ENCODE data around the gene KCNG2. TPM values are rescaled to one million over a fixed set of nuclear protein-coding genes. Genes with fewer than 3 reads are reported as not detected.

Gene KCNG2
- total and polyA plus RNA-seq, 9 of the 15 experiments (the other 6 are each of a cell fraction or from before 2014, with no cell fraction given), result not detected

DNA sequence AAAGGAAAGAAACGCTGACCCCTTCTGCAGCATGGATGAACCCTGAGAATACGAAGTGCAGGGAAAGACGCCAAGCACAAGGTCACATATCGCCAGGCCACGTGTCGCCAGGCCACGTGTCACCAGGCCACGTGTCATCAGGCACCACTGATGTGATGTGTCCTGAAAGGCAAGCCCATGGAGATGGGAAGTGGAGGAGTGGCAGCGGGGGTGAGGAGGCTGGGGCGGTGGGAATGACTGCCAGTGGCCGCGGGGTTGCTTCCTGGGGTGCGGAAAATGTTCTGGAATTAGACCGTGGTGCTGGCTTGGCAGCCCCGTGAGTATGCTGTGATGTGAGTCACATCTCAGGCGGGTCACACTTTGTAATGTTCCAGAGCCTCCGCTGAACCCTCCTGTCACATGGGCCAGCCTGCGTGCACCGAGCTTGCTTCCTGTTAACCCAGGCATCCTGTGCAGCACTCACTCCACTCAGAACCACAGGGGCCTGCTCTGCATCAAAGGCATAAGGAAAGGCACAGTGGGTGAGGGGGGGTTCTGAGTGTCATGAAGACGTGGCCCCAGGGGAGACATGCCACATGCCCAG is 114.8 kb downstream of the KCNG2 start (continued):
- TF ChIP-seq, protein P1, sequence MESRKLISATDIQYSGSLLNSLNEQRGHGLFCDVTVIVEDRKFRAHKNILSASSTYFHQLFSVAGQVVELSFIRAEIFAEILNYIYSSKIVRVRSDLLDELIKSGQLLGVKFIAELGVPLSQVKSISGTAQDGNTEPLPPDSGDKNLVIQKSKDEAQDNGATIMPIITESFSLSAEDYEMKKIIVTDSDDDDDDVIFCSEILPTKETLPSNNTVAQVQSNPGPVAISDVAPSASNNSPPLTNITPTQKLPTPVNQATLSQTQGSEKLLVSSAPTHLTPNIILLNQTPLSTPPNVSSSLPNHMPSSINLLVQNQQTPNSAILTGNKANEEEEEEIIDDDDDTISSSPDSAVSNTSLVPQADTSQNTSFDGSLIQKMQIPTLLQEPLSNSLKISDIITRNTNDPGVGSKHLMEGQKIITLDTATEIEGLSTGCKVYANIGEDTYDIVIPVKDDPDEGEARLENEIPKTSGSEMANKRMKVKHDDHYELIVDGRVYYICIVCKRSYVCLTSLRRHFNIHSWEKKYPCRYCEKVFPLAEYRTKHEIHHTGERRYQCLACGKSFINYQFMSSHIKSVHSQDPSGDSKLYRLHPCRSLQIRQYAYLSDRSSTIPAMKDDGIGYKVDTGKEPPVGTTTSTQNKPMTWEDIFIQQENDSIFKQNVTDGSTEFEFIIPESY (CRISPR knock-in tag; IDR thresholded peaks at IDR 0.05), result no peak
- TF ChIP-seq GABPA (tag; conservative IDR thresholded peaks at IDR 0.05; ENCODE audit: low read depth) (no peak), ZNF146 (CRISPR knock-in tag; IDR thresholded peaks at IDR 0.05; ENCODE audit: unreplicated experiment) (no peak), ZFP30 (CRISPR knock-in tag; IDR thresholded peaks at IDR 0.05; ENCODE audit: borderline replicate concordance) (no peak), SETDB1 (IDR thresholded peaks at IDR 0.05; ENCODE audit: low read length) (no peak)

DNA sequence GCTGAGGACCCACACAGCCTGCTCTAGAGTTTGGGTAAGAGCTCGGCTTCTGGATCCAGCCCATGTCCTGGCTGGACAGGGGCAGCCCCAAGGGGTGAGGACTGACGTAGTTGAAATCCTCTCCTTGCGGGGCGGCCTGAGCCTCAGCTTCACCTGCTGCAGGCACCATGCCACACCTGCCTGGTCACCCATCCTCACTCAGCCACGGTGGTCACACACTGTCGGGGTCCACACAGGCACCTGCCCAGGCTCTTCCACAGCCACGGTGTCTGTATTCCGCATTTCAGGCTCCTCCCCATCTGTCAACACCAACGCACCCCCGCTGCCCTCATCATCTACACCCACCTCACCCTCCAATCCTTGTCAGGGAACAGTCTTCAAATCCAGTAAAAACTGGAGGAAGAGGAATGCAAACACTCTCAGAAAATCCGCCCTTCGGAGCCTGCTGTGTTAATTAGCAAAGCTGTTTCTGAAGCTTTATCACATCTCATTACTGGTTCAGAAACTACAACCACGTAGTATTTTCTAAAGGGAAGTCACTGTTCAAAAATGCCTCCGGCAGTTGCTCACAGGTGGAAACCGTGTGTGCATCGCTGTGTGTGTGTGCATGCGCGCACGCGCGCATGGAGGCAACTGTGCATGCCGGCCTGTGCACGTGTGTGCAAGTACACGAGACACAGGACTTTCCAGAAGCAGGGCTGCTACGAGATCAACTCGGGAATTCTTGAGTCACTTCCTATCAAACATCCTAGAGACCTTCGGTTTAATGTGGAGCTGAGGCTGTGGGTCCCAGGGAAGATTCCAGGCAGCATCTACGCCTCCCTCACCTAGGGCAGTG is 115.5 kb downstream of the KCNG2 start:
- intact Hi-C loops (cut with micrococcal nuclease), result no loop called here
- Histone ChIP-seq H3K4me2 (ENCODE audit: insufficient read depth, low read length) (no peak overlapping the region), H3K79me2 (ENCODE audit: control insufficient read depth, insufficient read depth, low read length) (no peaks in the 10 kb centered on the region), H4K20me1 (replicated peaks; ENCODE audit: control insufficient read depth, insufficient read depth, low read length) (no peaks in the 10 kb centered on the region), H3K4me1 (replicated peaks in 1 of 2; ENCODE audit: control insufficient read depth in 2 of 2, insufficient read depth in 2 of 2, low read length in 2 of 2) (no peaks in the 10 kb centered on the region; a peak in 1 of 5 replicates), H3K9ac (ENCODE audit: insufficient read depth in 1 of 2, low read depth in 2 of 2, low read length in 2 of 2) (no peak overlapping the region), H3K9me3 (replicated peaks; ENCODE audit: control insufficient read depth, insufficient read depth, low read depth, low read length) (0 out of 2 replicates have a peak, but pooled peaks cover 1% of the 10 kb centered on the region), H2AFZ (ENCODE audit: low read depth, low read length) (no peak overlapping the region), H3K4me3 (no peak overlapping the region), H3K9me1 (ENCODE audit: control insufficient read depth, insufficient read depth, low read length) (no peaks in the 10 kb centered on the region), H3K36me3 (ENCODE audit: control insufficient read depth, insufficient read depth, low read length) (no peaks in the 10 kb centered on the region), H3K27ac (ENCODE audit: extremely low read depth, low read depth, low read length) (no peak overlapping the region), H3K27me3 (ENCODE audit: control insufficient read depth in 2 of 2, insufficient read depth in 2 of 2, low read length in 2 of 2) (no peaks in the 10 kb centered on the region)
- in situ Hi-C loops (cut with MboI), result no loop called here
- 82% methylated on average over 19 of the region's 28 CpGs for WGBS (ENCODE audit: insufficient coverage, low coverage, missing lambda C conversion rate)
- FAIRE-seq, result no peak
- BruUV-seq (replicated peaks), result no TSS peak
- no peak for DNase-seq (ENCODE audit: extremely low read depth in 1 of 4, low spot score in 3 of 4)
- ChIA-PET CTCF (ENCODE audit: low intra/inter-chr PET ratio) (no interaction called here), POLR2A (no interaction called here)
- TF ChIP-seq RBM15 (IDR thresholded peaks at IDR 0.05; ENCODE audit: insufficient read depth, low read length) (no peak), BMI1 (IDR thresholded peaks at IDR 0.05; ENCODE audit: low read length) (no peak), CBFA2T3 (IDR thresholded peaks at IDR 0.05) (no peak), SP1 (CRISPR knock-in tag; IDR thresholded peaks at IDR 0.05) (no peak), CC2D1A (IDR thresholded peaks at IDR 0.05) (no peak), TBL1XR1 (IDR thresholded peaks at IDR 0.05; ENCODE audit: low read length in 2 of 2) (no peak), CBX1 (IDR thresholded peaks at IDR 0.05; ENCODE audit: low read depth) (no peak), POU5F1 (IDR thresholded peaks at IDR 0.05; ENCODE audit: borderline replicate concordance, low read depth, low read length, partially characterized antibody) (no peak)
- no peak for ATAC-seq

Data from K562 (cell line).